ENCODE measurements around the gene TMEM132A.

GRCh38 chr11:60985991-60986915 lies 62.0 kb downstream of the TMEM132A start:
- TF ChIP-seq CTCF (IDR thresholded peaks at IDR 0.05) (no peak), EP300 (IDR thresholded peaks at IDR 0.05) (no peak), POLR2A (IDR thresholded peaks at IDR 0.05) (no peak)

Data from sigmoid colon (tissue), 4 donors.